Activated naive CD4-positive, alpha-beta T cell treated with anti-CD3 and anti-CD28 coated beads, Interleukin-2, amount 50 U/mL, for 72 hours (primary cell): ENCODE data around the gene SMCO2. TPM values are rescaled to one million over a fixed set of nuclear protein-coding genes. Genes with fewer than 3 reads are reported as not detected.

Experiments
- ATAC-seq, 2 donors: fragments of 150-1000 bp; cut with Tn5 transposase; 2 replicates each; pipeline ENCODE4 v1.10.0; 2021; ENCODE audit warnings: mild to moderate bottlenecking in 2 of 2, moderate library complexity in 2 of 2
- DNase-seq, 2 donors: peaks; one replicate each; pipeline ENCODE4 v3.0.0; 2021 to 2022; ENCODE audit warnings: low spot score in 2 of 2
- H3K27ac Mint-ChIP-seq, 2 donors: one replicate each; pipeline ENCODE4 v1.8.0; 2022; ENCODE audit warnings: mild to moderate bottlenecking in 2 of 2, mixed read lengths in 2 of 2
- H3K36me3 Mint-ChIP-seq, 2 donors: one replicate each; pipeline ENCODE4 v1.8.0; 2022; ENCODE audit warnings: mixed read lengths in 2 of 2
- H3K9me3 Mint-ChIP-seq, 2 donors: one replicate each; pipeline ENCODE4 v1.8.0; 2022; ENCODE audit warnings: mixed read lengths in 2 of 2
- total RNA-seq, 2 donors: library from RNA; stranded (reverse); gene quantifications; one replicate each; pipeline ENCODE4 v1.2.3, GENCODE V29; 2022

The SMCO2 gene
- total RNA-seq, 2 donors from 2014 or later = 0.37 TPM; not detected in 1

GRCh38 chr12:27474344-27474743 is 27.8 kb downstream of the SMCO2 start:
- Mint-ChIP-seq H3K36me3 (peaks cover 20 to 30% of the 10 kb centered on the region in 2 donors), H3K9me3 (peaks cover 24 to 37% of the 10 kb centered on the region in 2 donors), H3K27ac (no peak overlapping the region)
- ATAC-seq (no peak), DNase-seq (no peak)

DNA sequence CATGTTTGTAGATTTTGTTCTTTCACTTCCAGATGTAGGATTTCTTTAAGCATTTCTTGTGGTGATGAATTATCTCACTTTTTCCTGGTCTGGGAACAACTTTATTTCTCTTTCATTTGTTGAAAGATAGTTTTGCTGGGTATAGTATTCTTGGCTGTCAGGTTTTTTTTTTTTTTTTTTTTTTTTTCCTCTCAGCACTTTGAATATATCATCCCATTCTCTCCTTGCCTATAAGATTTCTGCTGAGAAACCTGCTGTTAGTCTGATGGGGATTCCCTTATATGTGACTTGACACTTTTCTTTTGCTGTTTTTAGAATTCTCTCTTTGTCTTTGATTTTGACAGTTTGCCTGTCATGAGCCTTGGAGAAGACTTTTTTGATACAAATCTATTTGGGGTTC is 30.5 kb downstream of the SMCO2 start:
- no peak for DNase-seq
- H3K27ac Mint-ChIP-seq = no peak overlapping the region
- no peak for ATAC-seq
- H3K36me3 Mint-ChIP-seq = peaks cover 20 to 35% of the 10 kb centered on the region in 2 donors
- H3K9me3 Mint-ChIP-seq = peaks cover 24 to 48% of the 10 kb centered on the region in 2 donors

GRCh38 chr12:27478949-27479348 is 32.4 kb downstream of the SMCO2 start:
- ATAC-seq (no peak), DNase-seq (no peak)
- Mint-ChIP-seq H3K27ac (no peak overlapping the region), H3K36me3 (peaks cover 20 to 28% of the 10 kb centered on the region in 2 donors), H3K9me3 (peaks cover 24 to 42% of the 10 kb centered on the region in 2 donors)

DNA sequence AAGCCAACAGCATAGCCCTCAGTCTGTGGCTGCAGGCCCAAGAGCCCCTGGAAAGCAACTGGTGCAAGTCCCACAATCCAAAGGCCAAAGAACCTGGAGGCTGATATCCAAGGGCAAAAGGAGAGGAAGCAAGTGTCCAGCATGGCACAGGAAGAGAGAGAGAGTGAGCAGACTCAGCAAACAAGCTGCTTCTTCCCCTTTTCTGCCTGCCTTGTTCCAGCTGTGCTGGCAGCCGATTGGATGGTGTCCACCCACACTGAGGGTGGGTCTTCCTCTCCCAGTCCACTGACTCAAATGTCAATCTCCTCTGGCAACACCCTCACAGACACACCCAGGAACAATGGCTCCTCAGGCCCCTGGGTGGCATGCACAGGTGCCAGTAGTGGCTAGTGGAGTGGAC is 33.5 kb downstream of the SMCO2 start:
- no peak for ATAC-seq
- H3K9me3 Mint-ChIP-seq = peaks cover 24 to 42% of the 10 kb centered on the region in 2 donors
- DNase-seq = no peak
- H3K27ac Mint-ChIP-seq = no peak overlapping the region
- peaks cover 20 to 28% of the 10 kb centered on the region in 2 donors for H3K36me3 Mint-ChIP-seq

DNA sequence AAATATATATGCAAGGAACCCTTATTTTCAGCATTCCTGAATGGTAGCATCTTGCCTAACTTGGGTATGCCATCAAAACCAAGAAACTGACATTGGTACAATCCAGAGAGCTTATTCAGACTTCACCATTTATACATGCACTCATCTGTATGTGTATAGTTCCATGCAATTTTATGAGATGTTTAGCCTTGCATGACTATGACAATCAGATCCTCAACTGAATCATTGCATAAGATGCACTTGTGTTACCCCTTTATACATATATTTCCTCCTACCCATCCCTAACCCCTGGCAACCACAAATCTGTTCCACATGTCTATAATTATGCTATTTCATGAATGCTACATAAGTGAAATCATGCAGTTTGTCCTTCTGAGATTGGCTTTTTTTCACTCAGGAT is 40.4 kb downstream of the SMCO2 start:
- ATAC-seq = no peak
- Mint-ChIP-seq H3K36me3 (no peaks in the 10 kb centered on the region), H3K27ac (no peak overlapping the region), H3K9me3 (no peaks in the 10 kb centered on the region)
- DNase-seq = no peak

- ATAC-seq (no peak), DNase-seq (no peak)
- Mint-ChIP-seq H3K36me3 (no peaks in the 10 kb centered on the region), H3K9me3 (no peaks in the 10 kb centered on the region), H3K27ac (no peak overlapping the region)
These were observed 41.9 kb downstream of the SMCO2 start for GRCh38 chr12:27488479-27488878.

GRCh38 chr12:27491226-27491625 is 44.7 kb downstream of the SMCO2 start:
- ATAC-seq (no peak), DNase-seq (no peak)
- no peaks in the 10 kb centered on the region for H3K9me3 Mint-ChIP-seq
- no peak overlapping the region for H3K27ac Mint-ChIP-seq
- H3K36me3 Mint-ChIP-seq = no peaks in the 10 kb centered on the region

DNA sequence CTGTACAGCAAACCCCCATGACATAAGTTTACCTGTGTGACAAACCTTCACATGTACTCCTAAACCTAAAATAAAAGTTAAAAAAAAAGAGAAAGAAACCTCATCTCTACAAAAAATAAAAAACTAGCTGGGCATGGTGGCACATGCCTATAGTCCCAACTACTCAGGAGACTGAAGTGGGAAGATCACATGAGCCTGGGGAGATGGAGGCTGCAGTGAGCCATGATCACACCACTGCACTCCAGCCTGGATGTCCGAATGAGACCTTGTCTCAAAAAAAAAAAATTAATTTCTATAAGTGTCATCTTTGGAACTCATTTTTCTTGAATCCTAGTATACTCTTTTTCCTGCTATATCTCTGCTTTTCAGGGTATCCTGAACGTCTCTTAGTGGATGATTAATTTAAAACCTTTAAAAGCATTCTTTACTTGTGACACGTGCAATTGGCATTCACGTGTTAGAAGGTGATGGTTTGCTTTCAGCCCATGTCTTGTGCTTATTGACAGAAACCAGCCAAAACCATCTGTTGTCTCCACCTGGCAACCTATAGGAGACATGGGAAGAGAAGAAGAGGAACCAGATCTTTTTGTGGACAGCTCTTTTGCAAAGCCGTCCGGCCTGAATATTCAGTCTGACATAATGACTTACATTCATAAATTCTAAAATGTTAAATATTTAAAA is 46.9 kb downstream of the SMCO2 start:
- Mint-ChIP-seq H3K36me3 (peaks cover 0 to 11% of the 10 kb centered on the region in 2 donors), H3K9me3 (no peaks in the 10 kb centered on the region), H3K27ac (no peak overlapping the region)
- no peak for ATAC-seq
- DNase-seq = no peak

DNA sequence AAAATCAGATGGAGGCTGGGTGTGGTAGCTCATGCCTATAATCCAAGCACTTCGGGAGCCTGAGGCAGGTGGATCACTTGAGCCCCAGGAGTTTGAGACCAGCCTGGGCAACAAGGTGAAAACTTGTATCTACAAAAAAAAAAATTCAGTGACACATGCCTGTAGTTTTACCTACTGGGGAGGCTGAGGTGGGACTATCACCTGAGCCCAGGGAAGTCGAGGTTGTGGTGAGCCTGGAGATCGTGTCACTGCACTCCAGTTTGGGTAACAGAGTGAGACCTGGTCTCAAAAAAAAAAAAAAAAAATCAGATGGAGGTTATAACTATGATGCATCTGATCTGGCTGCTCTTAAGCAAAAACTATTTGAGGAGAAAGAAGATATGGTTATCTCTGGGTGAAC is 50.9 kb downstream of the SMCO2 start:
- Mint-ChIP-seq H3K9me3 (no peaks in the 10 kb centered on the region), H3K27ac (peak overlapping the region in 1 of 2 donors; percentile 72), H3K36me3 (peaks cover 0 to 17% of the 10 kb centered on the region in 2 donors)
- DNase-seq (no peak), ATAC-seq (no peak)

- no peak overlapping the region for H3K27ac Mint-ChIP-seq
- DNase-seq (peak in 1 of 2 donors; percentile 23), ATAC-seq (peak; percentile 90 to 91)
- H3K36me3 Mint-ChIP-seq = peaks cover 0 to 17% of the 10 kb centered on the region in 2 donors
- no peaks in the 10 kb centered on the region for H3K9me3 Mint-ChIP-seq
These were observed 51.6 kb downstream of the SMCO2 start for GRCh38 chr12:27498149-27498548.

GRCh38 chr12:27498761-27499160 is 52.2 kb downstream of the SMCO2 start:
- H3K36me3 Mint-ChIP-seq = peaks cover 0 to 17% of the 10 kb centered on the region in 2 donors
- H3K9me3 Mint-ChIP-seq = no peaks in the 10 kb centered on the region
- DNase-seq (no peak), ATAC-seq (no peak)
- H3K27ac Mint-ChIP-seq = no peak overlapping the region

DNA sequence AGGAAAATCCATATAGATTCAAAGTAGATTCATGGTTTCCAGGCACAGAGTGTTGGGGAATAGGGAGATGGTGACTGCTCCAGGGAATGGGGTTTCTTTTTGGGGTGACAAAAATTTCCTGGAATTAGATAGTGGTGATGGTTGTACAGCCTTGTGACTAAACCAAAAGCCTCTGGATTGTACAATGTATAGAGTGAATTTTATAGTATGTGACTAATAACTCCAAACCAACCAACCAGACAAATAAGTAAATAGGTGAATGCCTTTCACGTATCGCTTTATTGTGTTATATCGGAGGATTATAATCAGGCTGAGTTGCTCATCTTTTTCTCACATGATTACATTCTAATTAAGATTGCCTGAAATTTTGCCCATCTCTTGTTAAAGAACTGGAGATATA is 52.8 kb downstream of the SMCO2 start:
- Mint-ChIP-seq H3K27ac (no peak overlapping the region), H3K36me3 (peaks cover 0 to 17% of the 10 kb centered on the region in 2 donors), H3K9me3 (no peaks in the 10 kb centered on the region)
- ATAC-seq (no peak), DNase-seq (no peak)

DNA sequence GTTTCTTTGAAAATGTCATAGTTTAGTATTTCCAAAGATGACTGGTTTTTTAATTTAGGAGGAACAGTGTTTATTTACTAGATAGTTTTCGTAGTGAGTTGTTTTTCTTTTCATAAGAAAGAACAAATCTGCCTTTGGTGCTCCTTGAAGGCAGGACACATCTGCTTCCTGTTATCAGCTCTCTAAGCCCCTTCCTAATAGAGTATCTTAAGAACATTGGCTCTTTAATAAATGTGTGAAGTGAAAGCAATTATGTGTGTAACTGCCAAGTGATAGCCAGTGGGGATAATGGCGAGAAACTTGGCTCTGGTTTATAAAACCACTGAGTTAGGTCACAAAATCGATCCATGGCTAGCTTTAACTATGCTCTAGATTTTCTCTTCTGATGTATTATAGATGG is 54.0 kb downstream of the SMCO2 start:
- ATAC-seq (no peak), DNase-seq (no peak)
- Mint-ChIP-seq H3K27ac (no peak overlapping the region), H3K9me3 (no peaks in the 10 kb centered on the region), H3K36me3 (peaks cover 0 to 17% of the 10 kb centered on the region in 2 donors)

DNA sequence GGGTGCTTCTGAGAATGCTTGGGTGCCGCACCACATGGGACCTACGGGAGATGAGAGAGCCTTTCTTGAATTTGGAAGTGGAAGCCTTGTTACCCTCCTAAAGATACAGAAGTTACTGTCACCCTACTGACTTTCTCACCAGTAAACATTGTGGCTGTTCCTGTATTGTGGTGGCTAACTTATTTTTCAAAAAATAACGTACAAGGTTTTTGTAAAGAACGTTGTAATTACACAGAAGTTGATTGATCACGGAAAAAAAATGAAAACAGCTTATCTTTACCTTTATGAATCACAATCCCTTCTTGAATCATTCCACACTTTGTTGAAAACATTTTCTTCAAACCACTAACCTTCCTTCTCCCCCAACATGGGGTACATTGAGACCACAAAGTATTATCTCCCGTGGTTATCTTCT is 55.5 kb downstream of the SMCO2 start:
- no peak for DNase-seq
- peak; percentile 57 to 63 for ATAC-seq
- Mint-ChIP-seq H3K36me3 (peaks cover 5 to 11% of the 10 kb centered on the region in 2 donors), H3K9me3 (no peaks in the 10 kb centered on the region), H3K27ac (peak overlapping the region in 1 of 2 donors; percentile 37)

DNA sequence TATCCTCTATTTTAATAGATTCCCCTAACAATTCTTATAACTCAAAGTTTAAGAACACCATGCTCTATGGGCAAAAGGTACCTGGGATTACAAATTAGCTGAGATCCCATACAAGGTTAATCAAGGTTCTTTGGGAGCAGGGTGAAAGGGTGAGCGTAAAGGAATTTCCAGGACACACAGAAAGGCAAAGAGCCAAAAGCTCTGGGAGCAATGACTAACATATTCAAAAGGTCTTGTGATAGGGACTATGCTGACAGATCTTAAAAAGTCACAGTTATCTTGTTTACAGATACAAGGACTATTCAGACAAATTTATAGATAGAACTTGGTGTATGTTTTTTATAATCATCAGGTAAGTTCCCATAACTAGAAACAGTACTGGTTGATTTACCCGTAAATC is 58.0 kb downstream of the SMCO2 start:
- Mint-ChIP-seq H3K9me3 (no peaks in the 10 kb centered on the region), H3K27ac (no peak overlapping the region), H3K36me3 (peaks cover 0 to 5% of the 10 kb centered on the region in 2 donors)
- DNase-seq (no peak), ATAC-seq (no peak)

DNA sequence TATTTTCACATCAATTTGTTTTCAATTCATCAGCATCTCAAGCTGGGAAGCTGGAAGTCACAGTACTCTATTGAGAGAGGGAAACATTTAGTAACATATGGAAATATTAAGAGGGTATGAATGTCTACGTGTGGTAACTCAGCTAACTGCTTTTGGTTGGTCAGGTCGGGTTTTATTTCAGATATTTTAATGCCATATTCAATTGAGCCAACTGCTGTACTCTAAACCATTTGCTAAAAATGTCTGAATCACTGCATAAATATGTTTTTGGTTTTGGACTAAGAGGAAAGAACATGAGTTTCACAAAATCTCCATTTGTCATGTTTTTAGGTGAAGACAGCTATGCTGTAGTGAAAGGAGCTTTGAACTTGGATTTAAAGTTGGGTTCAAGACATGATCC is 58.6 kb downstream of the SMCO2 start:
- no peak for ATAC-seq
- H3K36me3 Mint-ChIP-seq = peaks cover 0 to 5% of the 10 kb centered on the region in 2 donors
- H3K27ac Mint-ChIP-seq = no peak overlapping the region
- DNase-seq = no peak
- H3K9me3 Mint-ChIP-seq = no peaks in the 10 kb centered on the region

DNA sequence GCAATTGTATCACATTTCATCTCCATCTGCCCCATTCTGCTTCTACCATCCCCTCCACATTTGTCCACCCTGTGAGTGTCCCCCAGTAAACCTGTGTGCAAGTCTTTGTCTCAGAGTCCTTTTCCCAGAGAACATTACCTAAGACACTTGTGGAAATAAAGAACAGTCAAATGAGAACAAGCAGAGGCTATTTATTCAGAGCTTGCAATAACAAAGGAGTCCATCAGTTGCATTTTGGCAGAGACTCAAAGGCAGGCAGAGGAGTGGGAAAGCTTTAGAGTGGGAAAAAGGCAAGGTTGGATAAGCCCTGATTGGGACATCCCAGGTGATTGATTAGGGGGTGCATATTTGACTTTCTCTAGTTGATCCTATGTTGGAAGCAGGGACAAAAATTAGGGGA is 59.2 kb downstream of the SMCO2 start:
- Mint-ChIP-seq H3K36me3 (peaks cover 0 to 5% of the 10 kb centered on the region in 2 donors), H3K9me3 (no peaks in the 10 kb centered on the region), H3K27ac (no peak overlapping the region)
- no peak for DNase-seq
- no peak for ATAC-seq

DNA sequence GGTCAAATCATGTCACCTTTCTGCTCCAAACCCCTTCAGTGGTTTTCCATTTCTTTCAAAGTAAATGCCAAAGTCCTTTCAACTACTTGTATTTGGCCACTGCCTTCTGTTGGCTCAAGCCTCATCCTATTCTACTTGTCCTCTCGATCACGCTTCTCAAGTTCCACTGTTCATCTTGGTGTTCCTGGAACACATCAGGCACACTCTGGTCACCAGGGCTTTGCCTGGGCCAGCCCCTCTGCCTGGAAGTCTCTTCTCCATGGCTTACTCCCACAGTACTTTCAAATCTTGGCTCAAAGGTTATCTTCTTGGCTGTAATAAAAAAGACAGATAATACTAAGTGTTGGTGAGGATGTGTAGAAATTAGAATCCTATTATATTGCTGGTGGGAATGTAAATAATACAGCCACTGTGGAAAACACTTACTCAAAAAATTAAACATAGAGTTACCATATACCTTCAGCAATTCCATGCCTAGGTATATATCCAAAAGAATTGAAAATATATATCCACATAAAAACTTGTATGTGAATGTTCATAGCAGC is 60.2 kb downstream of the SMCO2 start:
- ATAC-seq = no peak
- peaks cover 0 to 5% of the 10 kb centered on the region in 2 donors for H3K36me3 Mint-ChIP-seq
- H3K27ac Mint-ChIP-seq = no peak overlapping the region
- DNase-seq = no peak
- no peaks in the 10 kb centered on the region for H3K9me3 Mint-ChIP-seq
